ENCODE data around the gene NUP50. TPM values are rescaled to one million over a fixed set of nuclear protein-coding genes. Genes with fewer than 3 reads are reported as not detected.

NUP50 gene
- total RNA-seq, 2 experiments from 2014 or later: 123 to 133 TPM

DNA sequence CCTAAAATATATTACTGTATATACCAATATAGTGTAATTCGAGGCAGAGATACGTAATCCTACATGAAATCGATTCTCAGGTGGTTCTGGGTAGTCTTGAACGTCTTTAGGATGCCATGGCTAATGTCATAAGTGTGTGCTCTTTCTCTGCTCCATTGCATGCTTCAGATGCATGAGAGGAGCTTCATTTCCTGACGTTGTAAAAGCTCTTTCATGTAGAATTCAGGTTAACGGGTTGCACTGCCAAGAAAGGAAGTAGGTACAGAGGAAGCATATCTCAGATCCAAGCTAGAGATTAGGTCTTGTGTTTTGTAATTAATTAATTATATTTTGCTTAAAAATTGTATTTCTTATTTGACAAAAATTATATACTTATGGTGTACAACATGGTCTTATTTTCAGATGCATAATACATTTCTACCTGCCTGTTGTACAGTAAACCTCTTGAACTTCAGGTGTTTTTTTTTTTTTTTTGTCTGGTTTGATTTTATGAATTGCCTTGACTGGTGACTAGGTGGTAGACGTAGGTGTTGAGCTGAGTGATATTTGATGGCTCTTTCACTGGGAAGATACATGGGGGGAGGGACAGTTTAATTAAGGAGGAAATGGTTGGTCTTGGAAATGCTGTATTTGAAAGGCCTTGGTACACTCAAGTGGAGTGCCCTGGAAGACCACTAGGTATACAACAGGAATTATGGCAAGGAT lies 9.3 kb downstream of the NUP50 start:
- Mint-ChIP-seq H3K4me3 (peak overlapping the region; percentile 3), H3K4me1 (ENCODE audit: low read depth) (peaks cover 80% of the 10 kb centered on the region), H3K36me3 (ENCODE audit: low read depth) (peaks cover 86% of the 10 kb centered on the region), H3K27me3 (no peaks in the 10 kb centered on the region), H3K9me3 (no peaks in the 10 kb centered on the region), H3K27ac (peak overlapping the region; percentile 85)
- DNase-seq (no peak), ATAC-seq (peak; percentile 68)
- intact Hi-C loops (cut with micrococcal nuclease): no loop called here
- ChIA-PET POLR2A (interaction anchor here (0.8 to 2.2 kb wide), 5 partner anchors 8 to 82 kb away, joined by 3 to 6 read pairs (median 3); partner anchors contain the start of gene NUP50), CTCF (interaction anchor here (1.0 to 2.7 kb wide), 5 partner anchors 8 to 44 kb away, joined by 3 to 7 read pairs (median 4); partner anchors contain the start of gene NUP50)
- TF ChIP-seq, protein P1, sequence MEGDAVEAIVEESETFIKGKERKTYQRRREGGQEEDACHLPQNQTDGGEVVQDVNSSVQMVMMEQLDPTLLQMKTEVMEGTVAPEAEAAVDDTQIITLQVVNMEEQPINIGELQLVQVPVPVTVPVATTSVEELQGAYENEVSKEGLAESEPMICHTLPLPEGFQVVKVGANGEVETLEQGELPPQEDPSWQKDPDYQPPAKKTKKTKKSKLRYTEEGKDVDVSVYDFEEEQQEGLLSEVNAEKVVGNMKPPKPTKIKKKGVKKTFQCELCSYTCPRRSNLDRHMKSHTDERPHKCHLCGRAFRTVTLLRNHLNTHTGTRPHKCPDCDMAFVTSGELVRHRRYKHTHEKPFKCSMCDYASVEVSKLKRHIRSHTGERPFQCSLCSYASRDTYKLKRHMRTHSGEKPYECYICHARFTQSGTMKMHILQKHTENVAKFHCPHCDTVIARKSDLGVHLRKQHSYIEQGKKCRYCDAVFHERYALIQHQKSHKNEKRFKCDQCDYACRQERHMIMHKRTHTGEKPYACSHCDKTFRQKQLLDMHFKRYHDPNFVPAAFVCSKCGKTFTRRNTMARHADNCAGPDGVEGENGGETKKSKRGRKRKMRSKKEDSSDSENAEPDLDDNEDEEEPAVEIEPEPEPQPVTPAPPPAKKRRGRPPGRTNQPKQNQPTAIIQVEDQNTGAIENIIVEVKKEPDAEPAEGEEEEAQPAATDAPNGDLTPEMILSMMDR (IDR thresholded peaks at IDR 0.05): no peak

DNA sequence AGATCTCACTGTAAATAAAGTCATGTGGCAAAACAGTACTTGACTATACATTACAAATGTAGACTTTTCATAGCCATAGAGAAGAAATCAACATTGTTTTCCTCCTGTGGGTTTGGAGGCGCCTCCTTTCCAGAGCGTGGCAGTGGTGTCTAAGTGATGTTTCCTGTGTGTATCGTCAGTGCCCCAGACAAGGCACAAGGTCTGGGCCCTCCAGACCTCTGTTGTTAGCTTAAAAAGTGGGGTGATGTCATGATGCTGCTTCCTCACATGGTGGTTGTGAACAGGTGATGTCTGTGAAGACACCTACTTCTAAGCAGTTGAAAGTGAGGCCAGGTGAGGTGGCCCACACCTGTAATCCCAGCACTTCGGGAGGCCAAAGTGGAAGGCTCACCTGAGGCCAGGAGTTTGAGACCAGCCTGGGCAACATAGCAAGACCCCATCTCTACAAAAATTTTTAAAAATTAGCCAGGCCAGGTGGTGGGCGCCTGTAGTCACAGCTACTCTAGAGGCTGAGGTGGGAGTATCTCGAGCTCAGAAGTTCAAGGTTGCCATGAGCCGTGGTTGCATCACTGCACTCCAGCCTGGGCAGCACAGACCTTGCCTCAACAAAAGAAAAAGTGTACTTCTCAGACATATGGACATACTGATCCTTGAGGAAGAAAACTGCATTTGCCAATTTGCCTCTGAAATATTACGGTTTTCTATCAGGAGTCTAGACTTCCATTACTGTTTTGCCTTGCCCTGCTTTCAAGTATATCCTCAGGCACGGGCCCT lies 15.7 kb downstream of the NUP50 start:
- Mint-ChIP-seq H3K4me1 (ENCODE audit: low read depth) (peaks cover 60% of the 10 kb centered on the region), H3K36me3 (ENCODE audit: low read depth) (peaks cover 84% of the 10 kb centered on the region), H3K27me3 (no peaks in the 10 kb centered on the region), H3K27ac (peak overlapping the region; percentile 78), H3K4me3 (no peak overlapping the region), H3K9me3 (no peaks in the 10 kb centered on the region)
- peak; percentile 27 for DNase-seq
- POLR2A ChIA-PET: interaction anchor here (1.2 to 1.6 kb wide), 2 partner anchors 13 to 109 kb away, joined by 3 read pairs; no protein-coding TSS in a partner anchor
- intact Hi-C loops (cut with micrococcal nuclease): no loop called here
- peak; percentile 84 for ATAC-seq
- TF ChIP-seq, protein P1 (IDR thresholded peaks at IDR 0.05): no peak
- CTCF ChIA-PET: interaction anchor here (0.9 to 1.3 kb wide), 2 partner anchors 13 to 14 kb away, joined by 3 read pairs; no protein-coding TSS in a partner anchor

DNA sequence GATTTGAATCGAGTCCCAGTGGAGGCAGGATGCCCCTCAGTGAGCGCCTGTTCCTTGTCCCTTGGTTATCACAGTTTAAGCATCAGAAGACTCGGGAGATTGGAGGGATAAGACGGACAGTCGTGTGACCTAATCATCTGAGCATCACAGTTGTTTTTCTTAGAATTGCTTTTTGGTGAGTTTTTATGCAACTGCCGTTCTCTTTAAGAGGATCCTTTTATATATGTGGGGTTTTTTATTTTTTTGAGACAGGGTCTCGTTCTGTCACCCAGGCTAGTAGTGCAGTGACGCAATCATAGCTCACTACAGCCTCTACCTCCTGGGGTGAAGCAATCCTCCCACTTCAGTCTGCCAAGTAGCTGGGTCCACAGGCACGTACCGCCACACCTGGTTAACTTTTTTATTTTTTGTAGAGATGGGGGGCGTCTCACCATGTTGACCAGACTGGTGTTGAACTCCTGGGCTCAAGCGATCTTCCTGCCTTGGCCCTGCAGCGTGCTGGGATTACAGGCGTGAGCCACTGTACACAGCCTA lies 16.5 kb downstream of the NUP50 start:
- DNase-seq (no peak), ATAC-seq (no peak)
- intact Hi-C loops (cut with micrococcal nuclease): no loop called here
- H3K4me1 Mint-ChIP-seq (ENCODE audit: low read depth): peaks cover 55% of the 10 kb centered on the region
- TF ChIP-seq, protein P1 (IDR thresholded peaks at IDR 0.05): no peak
- ChIA-PET CTCF (interaction anchor here (0.9 to 1.3 kb wide), 3 partner anchors 13 to 29 kb away, joined by 3 to 4 read pairs (median 3); no protein-coding TSS in a partner anchor), POLR2A (interaction anchor here (1.6 kb wide), 1 partner anchor 12 kb away, joined by 3 read pairs; no protein-coding TSS in a partner anchor)
- no peaks in the 10 kb centered on the region for H3K27me3 Mint-ChIP-seq
- H3K9me3 Mint-ChIP-seq: no peaks in the 10 kb centered on the region
- H3K36me3 Mint-ChIP-seq (ENCODE audit: low read depth): peaks cover 81% of the 10 kb centered on the region
- peak overlapping the region; percentile 63 for H3K27ac Mint-ChIP-seq
- no peak overlapping the region for H3K4me3 Mint-ChIP-seq

DNA sequence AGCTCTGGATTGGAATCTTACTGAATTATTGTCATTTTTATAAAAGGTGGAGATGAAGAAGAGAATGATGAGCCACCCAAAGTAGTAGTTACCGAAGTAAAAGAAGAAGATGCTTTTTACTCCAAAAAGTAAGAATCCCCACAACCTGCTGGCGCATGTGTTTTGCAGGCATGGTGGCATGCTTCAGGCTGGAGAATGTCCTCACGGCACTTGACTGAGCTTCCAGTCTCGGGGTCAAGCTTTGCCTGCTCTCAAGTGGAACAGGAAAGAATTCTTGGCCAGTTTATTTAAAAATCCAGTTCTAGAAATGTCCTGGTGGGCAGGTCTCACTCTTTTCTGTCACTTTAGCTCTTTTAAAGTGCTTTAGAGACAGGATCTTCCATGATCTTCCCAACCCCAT lies 17.5 kb downstream of the NUP50 start:
- intact Hi-C loops (cut with micrococcal nuclease): no loop called here
- no peaks in the 10 kb centered on the region for H3K9me3 Mint-ChIP-seq
- no peak for DNase-seq
- TF ChIP-seq, protein P1 (IDR thresholded peaks at IDR 0.05): no peak
- ChIA-PET CTCF (interaction anchor here (1.0 to 1.2 kb wide), 2 partner anchors 16 to 28 kb away, joined by 4 read pairs; no protein-coding TSS in a partner anchor), POLR2A (interaction anchor here (0.6 to 1.6 kb wide), 3 partner anchors 8 to 969 kb away, joined by 3 read pairs; no protein-coding TSS in a partner anchor)
- peak overlapping the region; percentile 79 for H3K27ac Mint-ChIP-seq
- no peaks in the 10 kb centered on the region for H3K27me3 Mint-ChIP-seq
- peaks cover 56% of the 10 kb centered on the region for H3K4me1 Mint-ChIP-seq (ENCODE audit: low read depth)
- H3K36me3 Mint-ChIP-seq (ENCODE audit: low read depth): peaks cover 82% of the 10 kb centered on the region
- H3K4me3 Mint-ChIP-seq: no peak overlapping the region
- no peak for ATAC-seq
